Neuronal stem cell (in vitro differentiated cells): ENCODE results near the gene ANKRD22.

Experiments
- DNase-seq: peaks from one replicate; pipeline ENCODE4 v3.0.0-alpha.2; 2013; ENCODE audit warnings: low spot score
- H2AFZ ChIP-seq: one replicate; pipeline ENCODE4 v1.6.1; 2013; ENCODE audit warnings: mild to moderate bottlenecking, low read length, inconsistent platforms
- H2AK5ac ChIP-seq: 2 replicates; pipeline ENCODE4 v1.6.1; 2013; ENCODE audit warnings: low read depth, mild to moderate bottlenecking, inconsistent platforms, low read length, moderate library complexity, mixed read lengths
- H2BK120ac ChIP-seq: 2 replicates; pipeline ENCODE4 v1.6.1; 2013; ENCODE audit warnings: low read depth, mild to moderate bottlenecking, inconsistent platforms, low read length, moderate library complexity, mixed read lengths
- H2BK12ac ChIP-seq: one replicate; pipeline ENCODE4 v1.6.1; 2013; ENCODE audit warnings: low read length, inconsistent platforms
- H2BK15ac ChIP-seq: 2 replicates; pipeline ENCODE4 v1.6.1; 2013; ENCODE audit warnings: mild to moderate bottlenecking, low read length, inconsistent platforms, mixed read lengths
- H2BK5ac ChIP-seq: one replicate; pipeline ENCODE4 v1.6.1; 2013; ENCODE audit warnings: inconsistent platforms, mild to moderate bottlenecking, low read length, moderate library complexity
- H3K14ac ChIP-seq: one replicate; pipeline ENCODE4 v1.6.1; 2013; ENCODE audit warnings: low read length, inconsistent platforms
- H3K18ac ChIP-seq: 2 replicates; pipeline ENCODE4 v1.6.1; 2013; ENCODE audit warnings: low read length, inconsistent platforms
- H3K23ac ChIP-seq: 2 replicates; pipeline ENCODE4 v1.6.1; 2013; ENCODE audit warnings: low read depth, mild to moderate bottlenecking, mixed read lengths, low read length, inconsistent platforms; ENCODE audit not compliant: poor library complexity
- H3K27ac ChIP-seq: replicated peaks from 3 replicates; pipeline ENCODE4 v1.5.1; 2013; ENCODE audit warnings: low read length, inconsistent platforms
- H3K27me3 ChIP-seq, 3 experiments: 2 replicates each; pipeline ENCODE4 v1.6.1; 2013; ENCODE audit warnings: low read length in 3 of 3, mild to moderate bottlenecking in 2 of 3, inconsistent platforms in 1 of 3, low read depth in 1 of 3, mixed read lengths in 1 of 3, moderate library complexity in 1 of 3; ENCODE audit not compliant: control insufficient read depth in 3 of 3, insufficient read depth in 3 of 3
- H3K36me3 ChIP-seq, 2 donors: replicated peaks in 1 of 2; 2 replicates each; pipeline ENCODE4 v1.6.1; 2013; ENCODE audit warnings: low read length in 2 of 2; ENCODE audit not compliant: control insufficient read depth in 2 of 2, insufficient read depth in 2 of 2
- H3K4ac ChIP-seq: 2 replicates; pipeline ENCODE4 v1.6.1; 2013; ENCODE audit warnings: inconsistent platforms, mild to moderate bottlenecking, low read length, moderate library complexity
- H3K4me1 ChIP-seq, 2 donors: 1 replicate in 1 of 2; 2 replicates in 1 of 2; pipeline ENCODE4 v1.6.1; 2013; ENCODE audit warnings: low read length in 2 of 2, low read depth in 1 of 2; ENCODE audit not compliant: control insufficient read depth in 2 of 2, insufficient read depth in 1 of 2
- H3K4me2 ChIP-seq: one replicate; pipeline ENCODE4 v1.6.1; 2013; ENCODE audit warnings: mild to moderate bottlenecking, low read length, inconsistent platforms; ENCODE audit not compliant: insufficient read depth, poor library complexity, severe bottlenecking
- H3K4me3 ChIP-seq, 2 donors: 2 replicates each; pipeline ENCODE4 v1.5.1; 2013; ENCODE audit warnings: low read length in 2 of 2, mild to moderate bottlenecking in 2 of 2, inconsistent platforms in 1 of 2, moderate library complexity in 1 of 2
- H3K79me1 ChIP-seq: one replicate; pipeline ENCODE4 v1.6.1; 2013; ENCODE audit warnings: low read depth, mild to moderate bottlenecking, inconsistent platforms, low read length, moderate library complexity
- H3K9ac ChIP-seq: one replicate; pipeline ENCODE4 v1.6.1; 2013; ENCODE audit warnings: mild to moderate bottlenecking, low read depth, low read length, inconsistent platforms; ENCODE audit not compliant: poor library complexity
- H3K9me3 ChIP-seq, 2 donors: replicated peaks in 1 of 2; 2 replicates each; pipeline versions ENCODE3 to v1.6.1; 2013; ENCODE audit warnings: low read length in 2 of 2, mild to moderate bottlenecking in 2 of 2, inconsistent platforms in 1 of 2, low read depth in 1 of 2, mixed read lengths in 1 of 2, moderate library complexity in 1 of 2; ENCODE audit not compliant: control insufficient read depth in 2 of 2, insufficient read depth in 1 of 2
- H4K8ac ChIP-seq: one replicate; pipeline ENCODE4 v1.6.1; 2013; ENCODE audit warnings: low read depth, mild to moderate bottlenecking, inconsistent platforms, low read length, moderate library complexity
- H4K91ac ChIP-seq: one replicate; pipeline ENCODE4 v1.6.1; 2013; ENCODE audit warnings: low read length, low read depth, mild to moderate bottlenecking, inconsistent platforms; ENCODE audit not compliant: poor library complexity
- whole genome bisulfite sequencing, 2 donors: extraction: QIAGEN DNeasy Blood & Tissue Kit; methylation state at CpG; one replicate each; pipeline ENCODE4 v1.1.7; 2013; ENCODE audit warnings: missing lambda C conversion rate in 2 of 2, mixed read lengths in 1 of 2; ENCODE audit not compliant: insufficient read length in 2 of 2, insufficient replicate concordance in 1 of 2; ENCODE audit errors: extremely low coverage in 2 of 2; 5-methylcytosine and 5-hydroxymethylcytosine counted together

ANKRD22 gene

DNA sequence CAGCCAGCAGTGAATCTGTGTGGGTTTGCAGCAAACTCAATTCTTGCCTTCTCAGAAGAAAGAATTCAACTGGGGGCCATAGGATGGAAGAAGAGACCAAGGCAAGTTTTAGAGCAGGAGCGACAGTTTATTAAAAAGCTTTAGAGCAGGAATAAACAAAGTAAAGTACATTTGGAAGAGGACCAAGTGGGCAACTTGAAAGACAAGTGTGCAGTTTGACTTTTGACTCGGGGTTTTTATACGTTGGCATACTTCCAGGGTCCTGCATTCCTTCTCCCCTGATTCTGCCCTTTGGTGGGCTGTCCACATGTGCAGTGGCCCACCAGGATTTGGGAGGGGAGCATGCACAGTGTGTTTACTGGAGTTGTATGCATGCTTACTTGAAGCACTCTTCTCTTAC is 3.0 kb upstream of the ANKRD22 start:
- Histone ChIP-seq H3K4me2 (no peak overlapping the region), H2BK15ac (no peak overlapping the region), H3K9me3 (no peaks in the 10 kb centered on the region), H3K27ac (no peak overlapping the region), H2BK120ac (no peak overlapping the region), H4K91ac (no peak overlapping the region), H3K18ac (no peak overlapping the region), H3K4me3 (no peak overlapping the region), H2AK5ac (no peak overlapping the region), H3K4me1 (no peaks in the 10 kb centered on the region), H2BK12ac (no peak overlapping the region), H3K4ac (no peak overlapping the region), H3K9ac (no peak overlapping the region), H3K27me3 (no peaks in the 10 kb centered on the region), H3K79me1 (no peaks in the 10 kb centered on the region), H3K23ac (no peak overlapping the region), H2AFZ (no peak overlapping the region), H2BK5ac (no peak overlapping the region), H3K14ac (no peak overlapping the region), H4K8ac (no peak overlapping the region), H3K36me3 (no peaks in the 10 kb centered on the region)
- WGBS, 2 donors, result no CpG with 5 or more reads among the region's 3 CpGs
- DNase-seq, result no peak

- H3K18ac ChIP-seq, result no peak overlapping the region
- no peak overlapping the region for H4K91ac ChIP-seq
- WGBS, 2 donors, result no CpG with 5 or more reads among the region's 4 CpGs
- H3K4me2 ChIP-seq, result no peak overlapping the region
- H2AK5ac ChIP-seq, result no peak overlapping the region
- no peak overlapping the region for H2BK120ac ChIP-seq
- no peak overlapping the region for H3K4ac ChIP-seq
- no peak overlapping the region for H2BK5ac ChIP-seq
- no peaks in the 10 kb centered on the region for H3K9me3 ChIP-seq
- no peak overlapping the region for H3K27ac ChIP-seq
- H3K9ac ChIP-seq, result no peak overlapping the region
- H3K79me1 ChIP-seq, result no peaks in the 10 kb centered on the region
- H3K36me3 ChIP-seq, result no peaks in the 10 kb centered on the region
- H3K4me3 ChIP-seq, result no peak overlapping the region
- no peak overlapping the region for H3K23ac ChIP-seq
- H2BK12ac ChIP-seq, result no peak overlapping the region
- no peak for DNase-seq
- H3K14ac ChIP-seq, result no peak overlapping the region
- no peak overlapping the region for H2BK15ac ChIP-seq
- H3K27me3 ChIP-seq, result no peaks in the 10 kb centered on the region
- no peak overlapping the region for H4K8ac ChIP-seq
- H2AFZ ChIP-seq, result no peak overlapping the region
- no peaks in the 10 kb centered on the region for H3K4me1 ChIP-seq
Measured at GRCh38 chr10:88853155-88853881, 1.7 kb upstream of the ANKRD22 start.

- Histone ChIP-seq H2AK5ac (no peak overlapping the region), H3K79me1 (no peaks in the 10 kb centered on the region), H3K14ac (no peak overlapping the region), H2BK120ac (no peak overlapping the region), H3K4me1 (no peaks in the 10 kb centered on the region), H3K9ac (no peak overlapping the region), H3K18ac (no peak overlapping the region), H2BK5ac (no peak overlapping the region), H2BK15ac (no peak overlapping the region), H4K91ac (no peak overlapping the region), H3K27me3 (no peaks in the 10 kb centered on the region), H3K36me3 (no peaks in the 10 kb centered on the region), H3K4ac (no peak overlapping the region), H3K27ac (no peak overlapping the region), H3K9me3 (no peaks in the 10 kb centered on the region), H4K8ac (no peak overlapping the region), H3K4me3 (no peak overlapping the region), H2BK12ac (no peak overlapping the region), H2AFZ (no peak overlapping the region), H3K23ac (no peak overlapping the region), H3K4me2 (no peak overlapping the region)
- no peak for DNase-seq
- no CpG with 5 or more reads among the region's 4 CpGs for WGBS, 2 donors
Measured at GRCh38 chr10:88852327-88852726, 683 bp upstream of the ANKRD22 start.

DNA sequence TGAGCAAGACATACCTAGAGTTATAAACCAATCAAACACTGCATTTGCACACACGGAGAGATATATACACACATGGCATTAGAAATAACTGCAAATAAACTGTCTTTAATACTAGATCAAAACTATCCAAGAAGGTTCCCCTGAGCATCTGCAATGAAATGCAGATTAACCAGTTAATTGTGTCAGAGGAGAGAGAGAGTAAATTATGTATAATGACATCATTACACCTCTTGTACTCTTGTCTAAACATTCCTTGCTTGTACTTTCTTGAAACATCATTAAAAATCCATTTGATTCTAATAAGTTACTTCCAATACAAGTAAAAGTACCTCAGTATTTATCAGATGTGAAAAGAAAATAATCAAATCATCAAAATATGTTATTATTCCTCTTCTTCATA is 932 bp downstream of the ANKRD22 start:
- no peak overlapping the region for H3K4me2 ChIP-seq
- H3K9me3 ChIP-seq, result no peaks in the 10 kb centered on the region
- H2BK15ac ChIP-seq, result no peak overlapping the region
- no peaks in the 10 kb centered on the region for H3K79me1 ChIP-seq
- H2AK5ac ChIP-seq, result no peak overlapping the region
- no peak overlapping the region for H2AFZ ChIP-seq
- no peak for DNase-seq
- H4K91ac ChIP-seq, result no peak overlapping the region
- H2BK12ac ChIP-seq, result no peak overlapping the region
- WGBS, 2 donors, result no CpG with 5 or more reads among the region's 1 CpG
- H2BK5ac ChIP-seq, result no peak overlapping the region
- no peak overlapping the region for H3K23ac ChIP-seq
- H3K4me1 ChIP-seq, result no peaks in the 10 kb centered on the region
- no peak overlapping the region for H2BK120ac ChIP-seq
- H3K36me3 ChIP-seq, result no peaks in the 10 kb centered on the region
- no peak overlapping the region for H3K4ac ChIP-seq
- no peaks in the 10 kb centered on the region for H3K27me3 ChIP-seq
- no peak overlapping the region for H4K8ac ChIP-seq
- no peak overlapping the region for H3K14ac ChIP-seq
- H3K9ac ChIP-seq, result no peak overlapping the region
- no peak overlapping the region for H3K27ac ChIP-seq
- no peak overlapping the region for H3K4me3 ChIP-seq
- no peak overlapping the region for H3K18ac ChIP-seq
